ENCODE data around the gene MAML3.

- TF ChIP-seq CTCF (IDR thresholded peaks at IDR 0.05) = no peak
- TF ChIP-seq POLR2A (IDR thresholded peaks at IDR 0.05) = no peak
Measured at GRCh38 chr4:139958739-139959098, 195.3 kb downstream of the MAML3 start.

Data from lower leg skin (tissue), 3 donors.